IMR-90 (cell line): ENCODE data around the gene CTNNA2. TPM values are rescaled to one million over a fixed set of nuclear protein-coding genes. Genes with fewer than 3 reads are reported as not detected.

Experiments used
- ATAC-seq: fragments of 200-7000 bp; cut with Tn5 transposase; 2 replicates; pipeline ENCODE4 v1.9.1; 2020; ENCODE audit warnings: low read depth, mild to moderate bottlenecking, moderate library complexity
- BruUV-seq: library from RNA; stranded (reverse); fragments of 400-500 nt; replicated peaks from 2 replicates; lab custom pipeline; 2021; lab: Mats Ljungman, UMichigan
- CTCF ChIA-PET: fragments of 300-600 bp; formaldehyde crosslinking; extraction: SDS; loops from one replicate; lab custom pipeline; 2021; ENCODE audit warnings: antibody characterized with exemption; lab: Yijun Ruan, JAX
- POLR2A ChIA-PET: fragments of 300-600 bp; sonication (Branson Sonifier 250); formaldehyde crosslinking; loops from one replicate; lab custom pipeline; 2022; ENCODE audit warnings: antibody characterized with exemption; ENCODE audit not compliant: unreplicated experiment; lab: Charles Lee
- DNase-seq: peaks from one replicate; pipeline ENCODE4 v3.0.0; 2013
- H2AFZ ChIP-seq: replicated peaks from 2 replicates; pipeline ENCODE3; 2013; ENCODE audit warnings: low read length, mild to moderate bottlenecking; ENCODE audit not compliant: poor library complexity
- H2AK5ac ChIP-seq: 2 replicates; pipeline ENCODE4 v1.6.1; 2013; ENCODE audit warnings: low read depth, low read length, inconsistent platforms
- H2AK9ac ChIP-seq: replicated peaks from 2 replicates; pipeline ENCODE3; 2013; ENCODE audit warnings: mild to moderate bottlenecking, low read depth, low read length, moderate library complexity; ENCODE audit not compliant: poor library complexity
- H2BK120ac ChIP-seq: 2 replicates; pipeline ENCODE4 v1.6.1; 2013; ENCODE audit warnings: low read depth, low read length, inconsistent platforms
- H2BK15ac ChIP-seq: 3 replicates; pipeline ENCODE4 v1.6.1; 2013; ENCODE audit warnings: low read depth, low read length, inconsistent platforms
- H2BK20ac ChIP-seq: 2 replicates; pipeline ENCODE4 v1.6.1; 2013; ENCODE audit warnings: low read depth, mild to moderate bottlenecking, inconsistent platforms, low read length, moderate library complexity
- H2BK5ac ChIP-seq: 2 replicates; pipeline ENCODE4 v1.6.1; 2013; ENCODE audit warnings: mild to moderate bottlenecking, low read depth, low read length, inconsistent platforms; ENCODE audit not compliant: poor library complexity, severe bottlenecking
- H3K14ac ChIP-seq: replicated peaks from 2 replicates; pipeline ENCODE4 v1.6.1; 2013; ENCODE audit warnings: low read depth, low read length, inconsistent platforms
- H3K18ac ChIP-seq: 2 replicates; pipeline ENCODE4 v1.6.1; 2013; ENCODE audit warnings: low read depth, low read length, control low read depth
- H3K23ac ChIP-seq: 2 replicates; pipeline ENCODE4 v1.6.1; 2013; ENCODE audit warnings: low read depth, low read length, inconsistent platforms
- H3K27ac ChIP-seq: 2 replicates; pipeline ENCODE4 v1.5.1; 2013; ENCODE audit warnings: mild to moderate bottlenecking, control low read depth, low read length; ENCODE audit not compliant: insufficient read depth
- H3K27me3 ChIP-seq: 2 replicates; pipeline ENCODE4 v1.6.1; 2013; ENCODE audit warnings: low read length; ENCODE audit not compliant: control insufficient read depth, insufficient read depth
- H3K36me3 ChIP-seq: 2 replicates; pipeline ENCODE4 v1.6.1; 2013; ENCODE audit warnings: low read length, mixed read lengths; ENCODE audit not compliant: control insufficient read depth, insufficient read depth
- H3K4ac ChIP-seq: 2 replicates; pipeline ENCODE4 v1.6.1; 2013; ENCODE audit warnings: low read depth, low read length, inconsistent platforms
- H3K4me1 ChIP-seq: 2 replicates; pipeline ENCODE4 v1.6.1; 2013; ENCODE audit warnings: low read length, mixed read lengths; ENCODE audit not compliant: control insufficient read depth, insufficient read depth
- H3K4me2 ChIP-seq: 2 replicates; pipeline ENCODE4 v1.6.1; 2013; ENCODE audit warnings: low read depth, mild to moderate bottlenecking, control low read depth, low read length, moderate library complexity
- H3K4me3 ChIP-seq: 2 replicates; pipeline ENCODE4 v1.5.1; 2013; ENCODE audit warnings: low read depth, mild to moderate bottlenecking, control low read depth, low read length, moderate library complexity; ENCODE audit not compliant: insufficient read depth
- H3K56ac ChIP-seq: 2 replicates; pipeline ENCODE4 v1.6.1; 2013; ENCODE audit warnings: low read length, inconsistent platforms; ENCODE audit not compliant: insufficient read depth; ENCODE audit errors: extremely low read depth
- H3K79me1 ChIP-seq, 2 experiments: 2 replicates each; pipeline ENCODE4 v1.6.1; 2013; ENCODE audit warnings: low read length in 2 of 2, inconsistent platforms in 1 of 2, low read depth in 1 of 2
- H3K9ac ChIP-seq: 2 replicates; pipeline ENCODE4 v1.6.1; 2013; ENCODE audit warnings: low read depth, low read length, control low read depth
- H3K9me1 ChIP-seq: 2 replicates; pipeline ENCODE4 v1.6.1; 2013; ENCODE audit warnings: low read length, inconsistent platforms; ENCODE audit not compliant: insufficient read depth
- H3K9me3 ChIP-seq: 2 replicates; pipeline ENCODE4 v1.6.1; 2013; ENCODE audit warnings: low read length; ENCODE audit not compliant: control insufficient read depth, insufficient read depth
- H4K20me1 ChIP-seq: 2 replicates; pipeline ENCODE4 v1.6.1; 2013; ENCODE audit warnings: low read length, inconsistent platforms; ENCODE audit not compliant: insufficient read depth
- H4K5ac ChIP-seq: 2 replicates; pipeline ENCODE4 v1.6.1; 2013; ENCODE audit warnings: mild to moderate bottlenecking, low read depth, low read length, control low read depth
- H4K8ac ChIP-seq, 2 experiments: 2 replicates each; pipeline ENCODE4 v1.6.1; 2013; ENCODE audit warnings: low read depth in 2 of 2, low read length in 2 of 2, control low read depth in 1 of 2, inconsistent platforms in 1 of 2
- H4K91ac ChIP-seq: 2 replicates; pipeline ENCODE4 v1.6.1; 2013; ENCODE audit warnings: low read depth, low read length, inconsistent platforms; ENCODE audit not compliant: insufficient read depth
- BHLHE40 ChIP-seq: fragments of 150-350 bp; IDR thresholded peaks from 2 replicates; pipeline ENCODE4 v1.6.1; 2016; ENCODE audit warnings: mild to moderate bottlenecking, low read depth, low read length
- CEBPB ChIP-seq: IDR thresholded peaks from 2 replicates; pipeline ENCODE4 v1.6.1; 2012; ENCODE audit warnings: low read depth, low read length, improper control_type of control experiment
- CHD1 ChIP-seq: IDR thresholded peaks from 2 replicates; pipeline ENCODE4 v1.6.1; 2012; ENCODE audit warnings: low read depth, low read length, improper control_type of control experiment
- FOS ChIP-seq: fragments of 150-350 bp; IDR thresholded peaks from 2 replicates; pipeline ENCODE4 v1.6.1; 2016; ENCODE audit warnings: low read depth, low read length
- MAFK ChIP-seq: IDR thresholded peaks from 2 replicates; pipeline ENCODE4 v1.6.1; 2012; ENCODE audit warnings: low read depth, low read length, improper control_type of control experiment
- MAZ ChIP-seq: IDR thresholded peaks from 2 replicates; pipeline ENCODE4 v1.6.1; 2012; ENCODE audit warnings: low read depth, mild to moderate bottlenecking, low read length, improper control_type of control experiment, moderate library complexity, borderline replicate concordance
- MXI1 ChIP-seq: IDR thresholded peaks from 2 replicates; pipeline ENCODE4 v1.6.1; 2012; ENCODE audit warnings: low read depth, mild to moderate bottlenecking, low read length, moderate library complexity, borderline replicate concordance
- NFE2L2 ChIP-seq: fragments of 150-350 bp; IDR thresholded peaks from 2 replicates; pipeline ENCODE4 v1.6.1; 2016; ENCODE audit warnings: low read depth, mild to moderate bottlenecking, low read length
- POLR2A ChIP-seq: IDR thresholded peaks from 2 replicates; pipeline ENCODE4 v1.6.1; 2012; ENCODE audit warnings: mild to moderate bottlenecking, low read depth, low read length
- RAD21 ChIP-seq: IDR thresholded peaks from 2 replicates; pipeline ENCODE4 v1.6.1; 2012; ENCODE audit warnings: low read length, improper control_type of control experiment
- RCOR1 ChIP-seq: IDR thresholded peaks from 2 replicates; pipeline ENCODE4 v1.6.1; 2012; ENCODE audit warnings: mild to moderate bottlenecking, low read length, improper control_type of control experiment; ENCODE audit not compliant: insufficient replicate concordance
- RFX5 ChIP-seq: IDR thresholded peaks from 2 replicates; pipeline ENCODE4 v1.8.0; 2012; ENCODE audit warnings: low read depth, mild to moderate bottlenecking, low read length, moderate library complexity
- SMC3 ChIP-seq: fragments of 150-350 bp; IDR thresholded peaks from 2 replicates; pipeline ENCODE4 v1.6.1; 2016; ENCODE audit warnings: low read depth, mild to moderate bottlenecking, antibody characterized with exemption, low read length, moderate library complexity
- USF2 ChIP-seq: fragments of 150-350 bp; IDR thresholded peaks from 2 replicates; pipeline ENCODE4 v1.6.1; 2017; ENCODE audit warnings: mild to moderate bottlenecking, antibody characterized with exemption, low read length, low read depth
- WGBS, 2 experiments: methylation state at CpG; one replicate each; pipeline versions ENCODE4 v1.1.5 to v1.1.7; 2013; ENCODE audit warnings: missing lambda C conversion rate in 2 of 2; ENCODE audit not compliant: insufficient read length in 1 of 2; ENCODE audit errors: extremely low coverage in 2 of 2; 5-methylcytosine and 5-hydroxymethylcytosine counted together
- dilution Hi-C: fragments of 300-500 bp; cut with HindIII; formaldehyde crosslinking; loops from one replicate; pipeline ENCODE4 v1.14.3; 2018; ENCODE audit warnings: low sequenced_read_pairs; ENCODE audit not compliant: unreplicated experiment
- in situ Hi-C: fragments of 300-500 bp; cut with MboI; formaldehyde crosslinking; loops from 3 replicates; pipeline ENCODE4 v1.14.3; 2019; ENCODE audit warnings: low sequenced_read_pairs, inconsistent platforms, mixed read lengths
- intact Hi-C: fragments of 100-400 bp; cut with micrococcal nuclease; formaldehyde crosslinking; loops from 2 replicates; pipeline ENCODE4 v1.10.0; 2022
- polyA plus RNA-seq, 3 experiments: library from polyadenylated mRNA; depleted of rRNA; stranded (reverse); fragments of >200 nt; gene quantifications; 2 replicates each; pipeline ENCODE4 v1.2.3, GENCODE V29; 2012; ENCODE audit warnings: low replicate concordance in 1 of 3
- total RNA-seq: library from RNA; depleted of rRNA; stranded (reverse); fragments of >200 nt; gene quantifications from 2 replicates; pipeline ENCODE4 v1.2.3, GENCODE V29; 2012
- TF ChIP-seq, protein P1 (sequence below): fragments of 150-350 bp; IDR thresholded peaks from 2 replicates; pipeline ENCODE4 v1.6.1; 2016; ENCODE audit warnings: low read depth, mild to moderate bottlenecking, low read length, moderate library complexity, borderline replicate concordance

Gene CTNNA2
- total and polyA plus RNA-seq, 2 of the 4 experiments (the other 2 are of a cell fraction): not detected

GRCh38 chr2:80035749-80036285, 523.0 kb downstream of the CTNNA2 start:
- H3K9me1 ChIP-seq: no peaks in the 10 kb centered on the region
- H3K4me2 ChIP-seq: no peak overlapping the region
- H3K4me1 ChIP-seq: no peaks in the 10 kb centered on the region
- DNase-seq (no peak), ATAC-seq (no peak)
- no peak overlapping the region for H3K4ac ChIP-seq
- H3K9me3 ChIP-seq: no peaks in the 10 kb centered on the region
- H4K5ac ChIP-seq: no peak overlapping the region
- TF ChIP-seq RAD21: no peak
- TF ChIP-seq, protein P1, sequence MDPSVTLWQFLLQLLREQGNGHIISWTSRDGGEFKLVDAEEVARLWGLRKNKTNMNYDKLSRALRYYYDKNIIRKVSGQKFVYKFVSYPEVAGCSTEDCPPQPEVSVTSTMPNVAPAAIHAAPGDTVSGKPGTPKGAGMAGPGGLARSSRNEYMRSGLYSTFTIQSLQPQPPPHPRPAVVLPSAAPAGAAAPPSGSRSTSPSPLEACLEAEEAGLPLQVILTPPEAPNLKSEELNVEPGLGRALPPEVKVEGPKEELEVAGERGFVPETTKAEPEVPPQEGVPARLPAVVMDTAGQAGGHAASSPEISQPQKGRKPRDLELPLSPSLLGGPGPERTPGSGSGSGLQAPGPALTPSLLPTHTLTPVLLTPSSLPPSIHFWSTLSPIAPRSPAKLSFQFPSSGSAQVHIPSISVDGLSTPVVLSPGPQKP: no peak
- no peak for TF ChIP-seq CHD1
- TF ChIP-seq MAFK: no peak
- no peak for TF ChIP-seq FOS
- TF ChIP-seq RFX5: no peak
- no peak for TF ChIP-seq MAZ
- TF ChIP-seq NFE2L2: no peak
- TF ChIP-seq BHLHE40: no peak
- TF ChIP-seq CEBPB: no peak
- TF ChIP-seq USF2: no peak
- no peak for TF ChIP-seq MXI1
- TF ChIP-seq RCOR1: no peak
- TF ChIP-seq POLR2A: no peak
- no peak for TF ChIP-seq SMC3
- H3K27ac ChIP-seq: no peak overlapping the region
- H3K14ac ChIP-seq: no peak overlapping the region
- no peaks in the 10 kb centered on the region for H3K27me3 ChIP-seq
- no CpG with 5 or more reads among the region's 5 CpGs for WGBS, 2 experiments
- no peak overlapping the region for H4K8ac ChIP-seq
- in situ Hi-C loops (no loop called here), intact Hi-C loops (no loop called here), dilution Hi-C loops (no loop called here)
- no peak overlapping the region for H2AFZ ChIP-seq
- no peak overlapping the region for H3K4me3 ChIP-seq
- H4K91ac ChIP-seq: no peak overlapping the region
- H2AK9ac ChIP-seq: no peak overlapping the region
- no peaks in the 10 kb centered on the region for H4K20me1 ChIP-seq
- H3K23ac ChIP-seq: no peak overlapping the region
- no peak overlapping the region for H3K18ac ChIP-seq
- no peak overlapping the region for H2BK20ac ChIP-seq
- no TSS peak for BruUV-seq
- H3K56ac ChIP-seq: no peak overlapping the region
- no peak overlapping the region for H2AK5ac ChIP-seq
- H3K79me1 ChIP-seq: no peaks in the 10 kb centered on the region
- ChIA-PET POLR2A (no interaction called here), CTCF (no interaction called here)
- no peak overlapping the region for H2BK15ac ChIP-seq
- H2BK5ac ChIP-seq: no peak overlapping the region
- no peak overlapping the region for H2BK120ac ChIP-seq
- H3K36me3 ChIP-seq: no peaks in the 10 kb centered on the region
- H3K9ac ChIP-seq: no peak overlapping the region
